ENCODE results near the gene ATG2A.

Gene ATG2A

GRCh38 chr11:64923944-64924909, 7.2 kb upstream of the ATG2A start, which contains the start of gene PPP2R5B:
Gene PPP2R5B (plus strand): TSS chr11:64924689. CDS start chr11:64925735, 1,046 bp downstream.
- peak; percentile 89 for DNase-seq

DNA sequence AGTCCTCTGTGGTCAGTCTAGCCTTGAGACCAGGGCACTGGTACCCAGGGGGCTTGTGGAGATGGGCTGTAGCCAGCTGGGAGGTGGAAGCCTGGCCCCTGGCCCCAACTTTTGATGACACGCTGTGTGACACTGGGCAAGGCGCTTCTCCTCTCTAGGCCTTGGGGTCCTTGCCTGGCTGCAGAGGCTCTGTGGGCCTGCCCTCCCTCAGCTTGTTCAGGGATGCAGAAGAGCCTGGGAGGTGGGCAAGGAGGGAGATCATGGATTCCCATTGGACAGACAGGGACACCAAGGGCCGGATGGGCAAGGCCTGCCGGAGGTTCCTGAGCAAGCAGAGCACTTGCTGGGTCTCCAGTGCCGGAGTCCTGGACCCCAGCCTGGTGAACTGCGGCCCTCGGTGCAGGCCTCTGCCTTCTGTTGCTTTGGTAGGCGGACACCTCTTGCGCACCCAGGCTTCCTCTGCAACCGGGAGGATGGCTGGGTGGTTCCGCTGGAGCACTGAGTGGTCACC, 6.2 kb upstream of the ATG2A start:
- no peak for DNase-seq

DNA sequence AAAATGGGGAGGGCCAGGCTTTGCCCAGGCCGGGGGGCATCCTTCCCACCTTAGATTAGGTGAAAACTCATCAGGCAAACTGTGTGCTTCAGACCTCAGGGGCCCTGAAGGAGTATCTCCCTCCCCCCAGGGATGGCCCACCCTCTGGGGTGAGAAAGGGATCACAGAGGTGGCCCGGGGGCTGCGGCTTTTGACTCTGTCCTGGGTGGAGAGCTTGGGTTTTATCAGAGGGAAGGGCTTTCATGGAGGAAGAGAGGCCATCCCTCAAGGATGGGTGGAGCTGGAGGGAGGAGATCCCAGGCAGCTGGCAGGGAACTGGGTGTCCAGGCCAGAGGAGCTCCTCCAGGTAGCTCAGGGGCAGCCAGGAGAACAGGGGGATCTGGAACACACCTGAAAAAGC, 4.4 kb upstream of the ATG2A start:
- no peak for DNase-seq

DNA sequence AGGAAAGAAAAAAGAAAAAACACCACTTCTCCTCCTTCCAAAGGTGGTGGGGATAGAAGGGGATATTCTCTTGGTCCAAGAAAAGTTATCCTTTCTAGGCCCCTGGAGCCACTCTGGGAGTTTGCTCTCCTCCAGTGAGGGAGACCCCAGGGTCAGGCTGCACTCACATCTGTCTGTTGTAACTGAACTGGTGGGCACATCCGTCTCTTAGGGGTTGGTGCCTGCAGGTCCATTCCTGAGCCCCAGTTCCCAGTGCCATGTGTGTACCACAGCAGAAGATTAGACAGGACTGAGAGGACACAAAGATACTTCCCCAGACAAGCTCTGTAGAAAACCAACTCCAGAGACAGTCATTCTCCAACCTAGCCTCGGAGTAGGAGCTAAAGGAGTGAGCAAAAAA, 3.1 kb upstream of the ATG2A start:
- no peak for DNase-seq

GRCh38 chr11:64919627-64920026, 2.6 kb upstream of the ATG2A start:
- no peak for DNase-seq

GRCh38 chr11:64918017-64918416, 1.0 kb upstream of the ATG2A start:
- DNase-seq: no peak

- DNase-seq: no peak
Observed at GRCh38 chr11:64917663-64917995, 620 bp upstream of the ATG2A start.

- peak; percentile 20 for DNase-seq
Observed at GRCh38 chr11:64916040-64916774, 802 bp downstream of the ATG2A start.

DNA sequence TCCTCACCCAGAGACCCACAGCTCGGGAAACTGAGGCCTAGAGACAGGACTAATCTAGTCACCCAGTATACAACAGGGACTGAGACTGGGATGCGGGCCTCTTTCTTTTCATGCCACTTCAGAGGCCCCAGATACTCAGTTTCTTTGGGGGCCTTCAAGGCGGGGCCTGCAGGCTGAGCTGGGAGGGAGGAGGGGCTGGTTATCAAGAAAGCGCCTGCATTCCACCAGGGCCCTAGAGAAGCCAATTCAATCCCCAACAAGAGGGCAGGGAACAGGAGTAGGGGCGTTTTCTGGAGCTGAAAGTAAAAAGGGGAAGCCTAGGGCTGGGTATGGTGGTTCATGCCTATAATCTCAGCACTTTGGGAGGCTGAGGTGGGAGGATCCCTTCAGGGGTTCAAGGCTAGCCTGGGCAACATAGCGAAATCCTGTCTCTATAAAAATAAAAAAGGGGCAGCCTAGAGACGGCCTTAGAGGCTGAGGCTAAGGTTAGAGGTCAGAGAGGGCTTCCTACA, 1.6 kb downstream of the ATG2A start:
- no peak for DNase-seq

DNA sequence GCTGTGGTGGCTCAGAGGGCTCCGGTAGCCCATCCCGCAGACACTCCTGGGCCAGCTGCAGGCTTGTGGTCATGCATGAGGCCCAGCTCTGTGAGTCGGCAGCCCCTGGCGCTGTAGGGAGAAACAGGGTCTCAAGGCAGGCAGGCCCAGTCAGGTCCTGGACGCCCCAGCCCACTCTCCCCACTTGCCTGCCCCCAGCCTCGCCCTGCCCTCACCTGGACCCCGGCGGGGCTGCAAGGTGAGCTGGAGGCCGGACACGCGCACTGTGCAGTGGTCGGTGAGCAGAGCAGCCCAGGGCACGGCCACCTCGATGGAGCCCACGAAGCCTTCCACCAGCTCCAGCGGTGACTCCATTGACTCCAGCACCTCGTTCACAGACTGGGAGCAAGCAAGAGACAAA, 2.9 kb downstream of the ATG2A start:
- DNase-seq: no peak

- DNase-seq: no peak
Observed at GRCh38 chr11:64913171-64913727, 3.8 kb downstream of the ATG2A start.

DNA sequence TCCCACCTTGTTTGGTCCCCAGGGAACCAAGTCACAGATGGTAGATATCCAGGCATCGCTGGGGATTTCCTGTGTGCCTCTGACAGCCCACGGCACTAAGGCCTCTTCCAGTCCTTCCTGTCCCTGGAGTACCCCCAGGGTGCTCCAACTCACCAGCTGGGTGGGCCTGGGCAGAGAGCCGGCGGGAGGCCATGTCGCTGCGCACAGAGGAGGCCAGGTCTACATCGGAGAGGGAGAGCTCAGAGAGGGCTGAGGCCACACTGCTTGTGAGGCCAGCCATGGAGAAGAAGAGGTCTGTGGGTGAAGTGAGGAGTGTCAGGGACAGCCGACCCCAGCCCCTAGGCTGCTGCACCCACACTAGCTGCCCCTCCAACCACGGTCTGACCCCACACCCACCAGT, 5.3 kb downstream of the ATG2A start:
- no peak for DNase-seq

- DNase-seq: no peak
Observed at GRCh38 chr11:64911142-64911541, 5.9 kb downstream of the ATG2A start.

GRCh38 chr11:64910451-64911093, 6.4 kb downstream of the ATG2A start:
- DNase-seq: no peak

- DNase-seq: no peak
Observed at GRCh38 chr11:64909653-64910343, 7.2 kb downstream of the ATG2A start.

DNA sequence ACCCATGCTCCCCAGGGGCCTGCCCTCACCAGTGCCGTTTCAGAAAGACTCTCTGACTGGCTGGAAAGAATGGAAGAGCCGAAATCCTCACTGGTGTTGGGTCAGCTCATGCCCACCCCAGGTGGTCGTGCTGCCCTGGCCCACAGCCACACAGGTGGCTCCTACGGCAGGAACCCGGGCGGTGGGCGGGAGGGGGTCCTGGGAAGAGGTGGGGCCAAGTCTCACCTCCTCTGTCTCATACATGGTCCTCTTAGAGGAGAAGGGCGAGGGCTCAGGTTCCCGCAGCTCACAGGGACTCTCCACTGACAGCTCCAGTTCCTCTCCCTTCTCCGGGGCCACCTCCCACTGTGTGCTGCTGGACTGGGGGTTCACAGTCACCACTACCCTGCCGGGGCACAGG, 8.2 kb downstream of the ATG2A start:
- DNase-seq: no peak

- no peak for DNase-seq
Observed at GRCh38 chr11:64906314-64906635, 10.7 kb downstream of the ATG2A start.

DNA sequence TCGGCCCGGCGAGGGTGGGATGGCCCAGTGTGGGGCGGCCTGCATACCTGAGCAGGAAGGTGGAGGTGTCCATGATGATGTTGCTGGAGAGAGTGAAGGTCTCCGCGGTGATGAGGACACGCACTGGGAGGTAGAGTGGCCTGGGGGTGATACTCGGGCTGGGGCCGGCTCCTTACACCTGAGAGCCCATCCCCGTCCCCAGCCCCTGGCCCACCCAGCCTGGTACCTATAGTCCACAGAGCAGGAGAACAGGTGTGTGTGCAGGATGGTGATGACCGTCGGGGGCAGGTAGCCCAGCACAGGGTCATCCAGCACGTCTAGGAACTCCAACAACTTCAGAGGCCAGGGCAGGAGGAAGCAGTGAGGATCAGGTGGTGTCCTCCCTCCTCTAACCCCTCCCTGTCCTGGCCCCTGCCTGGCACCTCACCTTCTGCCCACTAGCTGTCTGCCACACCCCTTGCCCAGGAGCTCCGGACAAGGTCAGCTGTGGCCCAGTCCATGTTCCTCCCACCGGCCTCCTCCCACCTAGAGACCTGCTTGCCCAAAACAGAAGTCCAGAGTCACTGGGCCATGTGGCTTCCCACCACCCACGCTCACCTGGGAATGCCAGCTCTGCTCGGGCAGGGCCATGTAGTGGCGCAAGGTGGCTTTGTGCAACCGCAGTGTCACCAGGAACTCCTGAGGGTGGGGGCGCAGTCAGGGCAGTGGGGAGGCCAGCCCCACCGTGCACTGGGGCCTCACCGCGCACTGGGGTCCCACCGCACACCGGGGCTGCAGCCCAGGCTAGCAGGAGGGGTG, 11.3 kb downstream of the ATG2A start:
- DNase-seq: no peak

GRCh38 chr11:64903291-64903833, 13.6 kb downstream of the ATG2A start:
- no peak for DNase-seq

DNA sequence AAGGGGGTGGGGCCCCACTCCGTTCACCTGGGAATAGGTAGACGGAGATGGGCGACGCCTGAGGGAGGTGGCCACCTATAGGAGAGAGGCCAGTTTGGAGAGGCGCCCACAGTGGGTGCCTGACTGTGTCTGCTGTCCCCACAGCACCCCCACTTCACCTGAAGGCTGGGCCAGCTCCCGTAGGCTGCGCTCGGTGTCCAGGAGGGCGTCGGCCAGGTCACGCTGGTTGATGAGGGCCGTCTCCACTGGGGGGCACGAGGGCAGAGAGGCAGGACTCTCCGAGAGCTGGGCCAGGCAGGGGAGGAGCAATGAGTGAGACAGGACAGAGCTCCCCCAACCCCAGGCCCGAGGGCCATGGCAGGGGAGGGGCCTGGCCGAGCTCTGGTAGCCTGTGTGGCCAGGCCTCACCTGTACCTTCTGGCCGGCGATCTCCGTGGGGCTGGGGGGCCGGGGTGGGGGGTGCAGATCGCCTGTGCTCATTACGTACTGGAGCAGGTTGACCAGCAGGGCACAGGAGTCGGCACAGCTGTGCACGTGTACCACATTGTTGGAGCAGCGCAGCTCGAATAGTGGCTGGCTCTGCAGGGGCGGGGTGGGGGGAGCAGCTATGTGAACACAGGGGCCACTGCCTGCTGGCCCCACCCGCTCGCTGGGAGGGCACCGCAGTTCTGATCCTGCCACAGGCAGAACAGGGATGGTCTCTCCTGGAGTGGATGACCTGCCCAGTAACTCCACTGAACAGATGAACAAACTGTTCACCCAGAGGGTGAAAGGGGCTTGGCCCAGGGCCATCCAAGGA, 14.7 kb downstream of the ATG2A start:
- DNase-seq: no peak
